ENCODE data around the gene CEP85L. TPM values are rescaled to one million over a fixed set of nuclear protein-coding genes. Genes with fewer than 3 reads are reported as not detected.

The CEP85L gene
- total RNA-seq, 1 donor from 2014 or later = 14.1 TPM

- peak; percentile 20 for DNase-seq
Measured at GRCh38 chr6:118574051-118574865, 77.1 kb downstream of the CEP85L start.

GRCh38 chr6:118571121-118571520 lies 80.3 kb downstream of the CEP85L start:
- DNase-seq = no peak

DNA sequence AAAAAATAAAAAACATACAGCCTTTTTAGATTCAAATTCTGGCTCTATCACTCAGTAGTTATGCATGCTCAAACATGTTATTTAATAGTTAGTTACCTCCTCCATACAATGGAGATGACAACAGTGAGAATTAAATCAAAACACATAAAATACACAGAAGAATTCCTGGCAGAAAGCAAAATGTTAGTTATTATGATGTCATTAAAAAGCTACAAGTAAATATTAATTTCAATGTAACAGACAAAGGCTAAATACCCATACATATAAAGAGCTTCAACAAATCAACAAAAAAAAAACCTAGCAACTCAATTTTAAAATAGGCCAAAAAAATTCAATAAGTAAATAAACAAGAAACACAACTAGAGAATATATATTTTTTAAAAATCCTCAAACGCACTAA lies 81.9 kb downstream of the CEP85L start:
- DNase-seq = no peak

GRCh38 chr6:118567974-118568373 lies 83.4 kb downstream of the CEP85L start:
- DNase-seq = no peak

- peak; percentile 27 for DNase-seq
Measured at GRCh38 chr6:118565311-118565960, 86.0 kb downstream of the CEP85L start.

DNA sequence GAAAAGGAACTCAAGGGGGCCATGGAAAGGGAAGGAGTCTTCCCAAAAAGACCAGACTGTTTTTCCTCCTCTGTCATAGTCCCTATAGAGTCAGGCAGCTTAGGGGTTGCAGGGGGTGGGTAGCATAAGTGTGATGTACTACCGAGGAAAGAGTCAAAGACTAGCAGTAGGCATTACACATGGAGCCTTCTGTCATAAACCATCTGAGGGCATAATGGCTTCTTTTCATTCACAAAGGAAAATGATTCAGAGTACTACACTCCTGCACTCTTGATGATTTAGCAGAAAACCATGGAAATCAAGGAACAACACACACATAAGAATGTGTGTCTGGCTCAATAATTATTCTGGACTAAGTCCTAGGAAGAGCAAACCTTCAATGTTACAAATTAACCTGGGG lies 88.4 kb downstream of the CEP85L start:
- peak; percentile 19 for DNase-seq

GRCh38 chr6:118562248-118562647 lies 89.1 kb downstream of the CEP85L start:
- DNase-seq = no peak

DNA sequence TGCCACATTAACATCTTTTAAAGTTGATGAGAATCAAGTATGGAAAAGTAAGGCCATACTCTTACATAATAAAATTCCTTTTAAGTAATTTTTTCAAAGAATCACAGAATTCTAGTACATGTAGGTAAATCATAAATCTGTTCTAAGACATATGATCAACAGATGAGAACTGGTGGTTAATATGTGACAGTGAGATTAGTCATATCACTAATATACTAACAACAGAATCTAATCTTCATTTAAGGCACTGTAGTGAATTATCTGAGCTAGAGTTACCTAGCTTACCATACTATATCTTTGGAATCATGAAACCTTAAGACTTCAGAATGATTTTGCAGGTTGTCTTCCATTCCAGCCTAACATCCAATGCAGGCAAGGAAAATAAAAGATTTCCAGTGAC lies 91.7 kb downstream of the CEP85L start:
- no peak for DNase-seq

DNA sequence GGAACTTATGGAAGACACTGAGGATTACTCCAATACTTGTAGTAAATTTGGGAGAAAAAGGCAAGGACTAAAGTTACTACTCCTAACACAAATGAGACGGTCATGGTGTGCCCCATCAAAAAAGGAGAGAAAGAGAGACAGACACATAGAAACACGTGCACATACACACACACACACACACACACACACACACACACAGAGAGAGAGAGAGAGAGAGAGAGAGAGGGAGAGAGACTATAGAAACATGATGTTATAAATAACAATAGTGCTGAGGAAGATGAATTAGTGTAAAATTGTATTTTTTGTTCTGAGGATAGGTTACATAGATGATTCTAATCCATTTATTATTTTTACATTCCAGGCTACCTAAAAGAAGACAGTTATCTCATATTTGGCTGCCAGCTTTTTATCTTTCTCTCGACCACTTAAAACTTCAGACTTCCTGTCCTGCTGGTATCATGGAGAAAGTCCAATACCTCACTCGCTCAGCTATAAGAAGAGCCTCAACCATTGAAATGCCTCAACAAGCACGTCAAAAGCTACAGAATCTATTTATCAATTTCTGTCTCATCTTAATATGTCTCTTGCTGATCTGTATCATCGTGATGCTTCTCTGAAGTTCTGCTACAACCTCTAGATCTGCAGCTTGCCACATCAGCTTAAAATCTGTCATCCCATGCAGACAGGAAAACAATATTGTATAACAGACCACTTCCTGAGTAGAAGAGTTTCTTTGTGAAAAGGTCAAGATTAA lies 92.8 kb downstream of the CEP85L start:
- DNase-seq = peak; percentile 41

- no peak for DNase-seq
Measured at GRCh38 chr6:118554698-118555097, 96.7 kb downstream of the CEP85L start.

GRCh38 chr6:118553132-118553531 lies 98.3 kb downstream of the CEP85L start:
- no peak for DNase-seq

DNA sequence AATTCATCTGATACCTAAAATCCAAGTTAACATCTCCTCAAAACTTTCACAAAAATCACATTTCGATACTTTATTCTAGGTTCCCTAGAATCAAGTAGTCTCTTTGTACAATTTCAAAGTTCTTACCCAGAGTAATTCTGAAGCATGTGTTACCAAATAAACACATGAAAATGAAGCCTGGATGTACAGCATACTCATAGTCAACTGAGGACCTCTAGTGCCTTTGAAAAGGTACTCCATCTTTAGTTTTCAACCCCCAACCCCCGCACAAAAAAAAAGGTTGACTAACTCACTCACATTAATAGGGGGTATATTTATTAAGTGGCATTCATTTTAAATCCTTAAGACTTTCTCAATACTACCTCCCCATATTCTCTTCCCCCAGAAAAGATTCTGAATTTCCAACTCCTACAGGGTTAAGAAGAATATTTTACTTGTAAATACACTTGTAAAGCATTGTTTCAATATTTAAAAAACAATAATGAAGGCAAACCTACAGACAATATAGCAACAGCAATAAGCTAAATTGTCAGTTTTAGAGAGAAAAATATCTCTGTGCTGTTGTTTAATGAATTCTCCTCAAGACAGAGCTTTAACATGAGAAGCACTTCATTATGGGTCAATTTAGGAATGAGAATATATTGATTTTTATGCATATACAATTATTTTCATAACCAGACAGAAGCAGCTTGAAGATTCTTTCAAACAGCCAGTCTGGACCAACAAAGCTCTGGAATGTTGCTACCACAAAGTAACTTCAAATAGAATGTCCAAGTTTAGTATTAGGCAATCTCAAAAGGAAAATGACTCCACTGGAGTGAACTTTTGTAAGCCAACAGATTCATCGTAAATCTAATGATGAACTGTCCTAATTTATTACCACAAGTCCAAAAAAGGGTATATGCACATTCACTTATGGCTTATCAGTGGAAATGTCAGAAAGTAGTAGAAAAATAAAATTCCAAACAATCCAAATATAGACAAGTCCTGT lies 100.0 kb downstream of the CEP85L start:
- DNase-seq = peak; percentile 75

- DNase-seq = no peak
Measured at GRCh38 chr6:118548613-118549012, 102.8 kb downstream of the CEP85L start.

DNA sequence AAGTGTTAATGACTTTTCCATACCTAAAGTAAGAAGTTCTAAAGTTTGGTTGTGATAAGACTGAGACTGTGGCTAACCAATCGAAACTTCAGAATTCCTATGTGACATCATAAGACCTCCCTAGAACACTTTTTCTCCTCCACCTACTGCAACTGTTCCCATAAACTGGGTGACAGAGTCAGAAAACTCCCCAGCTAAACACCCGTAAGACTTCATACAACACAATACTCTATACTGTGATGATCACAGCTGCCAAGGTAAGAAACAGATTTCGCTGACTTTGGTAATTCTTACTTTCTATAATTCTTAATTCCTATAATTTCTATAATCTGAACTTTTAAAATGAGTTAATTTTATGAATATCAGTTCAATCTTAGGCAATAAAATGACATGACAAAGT lies 103.3 kb downstream of the CEP85L start, which contains the start of gene PLN:
TSS of gene PLN (plus strand) at position 161 of the 400 bp plus-strand sequence. CDS start 10,626 bp downstream, outside the sequence.
- no peak for DNase-seq

GRCh38 chr6:118546880-118547218 lies 104.5 kb downstream of the CEP85L start:
- DNase-seq = no peak

DNA sequence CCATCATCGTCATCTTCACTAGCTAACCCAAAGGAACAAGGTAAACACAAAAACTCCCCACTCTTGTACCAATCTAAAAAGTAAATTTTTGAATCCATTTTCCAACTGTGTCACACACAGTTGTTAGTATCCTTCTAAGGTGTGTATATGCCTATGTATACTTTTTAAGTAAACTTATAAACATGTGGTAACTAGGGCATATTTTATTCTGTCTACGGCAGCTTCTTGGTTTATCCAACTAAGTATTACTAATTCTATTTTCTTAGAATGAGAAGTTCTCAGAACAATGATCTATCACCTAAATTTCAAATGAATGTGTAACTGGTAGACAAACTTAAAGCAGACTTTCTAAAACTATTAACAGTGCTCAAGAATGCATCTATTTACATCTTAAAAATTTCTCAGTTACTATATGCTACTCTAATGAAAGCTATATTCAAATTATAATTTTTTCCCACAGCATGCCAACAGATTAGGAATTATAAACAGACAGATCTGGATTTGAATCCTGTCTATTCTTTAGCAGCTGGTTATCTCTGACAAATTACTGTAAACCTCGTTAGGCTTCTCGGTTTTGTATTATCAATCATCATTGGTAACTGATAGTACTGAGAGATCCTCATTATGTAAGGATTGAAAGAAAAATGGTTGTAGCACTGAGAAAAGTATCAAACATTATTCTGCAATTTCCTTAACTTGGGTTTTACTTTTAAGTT lies 105.1 kb downstream of the CEP85L start:
- no peak for DNase-seq

GRCh38 chr6:118544105-118544504 lies 107.3 kb downstream of the CEP85L start:
- peak; percentile 62 for DNase-seq

- peak; percentile 38 for DNase-seq
Measured at GRCh38 chr6:118542184-118542952, 109.0 kb downstream of the CEP85L start.

DNA sequence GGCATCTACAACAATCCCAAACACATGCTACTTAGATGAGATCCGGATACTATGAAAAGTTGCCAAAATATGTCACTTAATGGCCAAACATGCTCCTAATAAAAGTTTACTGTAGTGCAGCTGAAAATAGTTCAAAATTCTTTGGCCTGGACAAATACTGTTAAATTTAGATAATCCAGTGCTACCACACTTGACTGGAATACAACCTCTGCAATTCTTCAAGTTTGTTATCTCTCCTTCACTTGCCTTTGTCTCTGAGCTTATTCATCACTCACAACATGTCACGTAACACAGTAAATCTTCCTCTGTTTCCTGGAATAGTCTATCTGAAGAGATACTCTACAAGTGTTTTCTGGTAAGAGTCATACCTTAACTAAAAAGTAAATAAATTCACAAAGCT lies 113.8 kb downstream of the CEP85L start:
- DNase-seq = peak; percentile 17

DNA sequence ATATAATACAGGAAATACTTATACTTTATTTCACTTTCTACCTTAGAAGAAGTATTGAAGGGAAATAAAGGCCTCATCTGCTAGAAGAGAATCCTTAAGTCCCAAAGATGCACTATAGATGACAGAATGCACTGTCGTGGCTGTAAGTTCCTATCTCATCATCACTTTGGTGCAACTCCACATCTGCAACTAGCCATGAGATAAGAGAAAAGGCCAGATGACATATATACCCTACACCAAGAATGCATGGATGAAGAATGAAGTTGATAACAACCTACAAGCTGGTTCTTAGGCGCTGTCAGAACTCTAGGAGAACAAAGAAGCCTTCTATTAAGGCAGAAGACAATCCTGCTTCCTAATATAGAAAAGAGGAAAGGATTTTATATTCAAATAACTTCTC lies 114.9 kb downstream of the CEP85L start:
- no peak for DNase-seq

All from dermis blood vessel endothelial cell (primary cell).